OCI-LY7 (cell line): ENCODE data around the gene CD164L2. TPM values are rescaled to one million over a fixed set of nuclear protein-coding genes. Genes with fewer than 3 reads are reported as not detected.

Experiments used
- BruUV-seq: library from RNA; stranded (reverse); fragments of 400-500 nt; replicated peaks from 2 replicates; lab custom pipeline; 2021; lab: Mats Ljungman, UMichigan
- CTCF ChIA-PET: fragments of 300-600 bp; sonication (Branson Sonifier 250); formaldehyde crosslinking; loops from one replicate; lab custom pipeline; 2022; ENCODE audit warnings: antibody characterized with exemption; ENCODE audit not compliant: unreplicated experiment; lab: Charles Lee
- POLR2A ChIA-PET: fragments of 300-600 bp; sonication (Branson Sonifier 250); formaldehyde crosslinking; loops from one replicate; lab custom pipeline; 2022; ENCODE audit warnings: antibody characterized with exemption; lab: Charles Lee
- DNase-seq: peaks from one replicate; pipeline ENCODE4 v3.0.0-alpha.2; 2015; ENCODE audit warnings: low spot score
- H2AFZ ChIP-seq: fragments of 200-600 bp; sonication (generic), shearing (Covaris generic); 2 replicates; pipeline ENCODE4 v1.6.1; 2014; ENCODE audit warnings: mild to moderate bottlenecking, antibody characterized with exemption, low read length, moderate library complexity
- H3K27ac ChIP-seq: fragments of 200-600 bp; sonication (generic); 2 replicates; pipeline ENCODE4 v1.5.1; 2014; ENCODE audit warnings: mixed run types, low read depth, mild to moderate bottlenecking, moderate library complexity, low read length, inconsistent platforms; ENCODE audit not compliant: poor library complexity, severe bottlenecking
- H3K36me3 ChIP-seq: fragments of 200-600 bp; sonication (generic); 2 replicates; pipeline ENCODE4 v1.6.1; 2014; ENCODE audit warnings: mild to moderate bottlenecking, antibody characterized with exemption, low read length, moderate library complexity, mixed read lengths; ENCODE audit not compliant: insufficient read depth
- H3K4me1 ChIP-seq: fragments of 200-600 bp; sonication (generic); 2 replicates; pipeline ENCODE4 v1.5.1; 2014; ENCODE audit warnings: mild to moderate bottlenecking, low read length; ENCODE audit not compliant: insufficient read depth, poor library complexity, severe bottlenecking
- H3K4me2 ChIP-seq: fragments of 200-600 bp; sonication (generic); 2 replicates; pipeline ENCODE4 v1.6.1; 2014; ENCODE audit warnings: mild to moderate bottlenecking, low read length
- H3K4me3 ChIP-seq: fragments of 200-600 bp; sonication (generic); 2 replicates; pipeline ENCODE4 v1.5.1; 2014; ENCODE audit warnings: mild to moderate bottlenecking, low read depth, low read length; ENCODE audit not compliant: poor library complexity, severe bottlenecking
- H3K79me2 ChIP-seq: fragments of 200-600 bp; sonication (generic); 2 replicates; pipeline ENCODE4 v1.6.1; 2016; ENCODE audit warnings: low read depth, mild to moderate bottlenecking, low read length, moderate library complexity, mixed read lengths; ENCODE audit not compliant: insufficient read depth
- H3K9me2 ChIP-seq: fragments of 200-600 bp; sonication (generic); 2 replicates; pipeline ENCODE4 v1.6.1; 2016; ENCODE audit warnings: mild to moderate bottlenecking, low read length, mixed read lengths; ENCODE audit not compliant: insufficient read depth
- H3K9me3 ChIP-seq: fragments of 200-600 bp; sonication (generic); 2 replicates; pipeline ENCODE4 v1.6.1; 2014; ENCODE audit warnings: mild to moderate bottlenecking, mixed run types, low read length, mixed read lengths
- H4K20me1 ChIP-seq: fragments of 200-600 bp; sonication (generic); 2 replicates; pipeline ENCODE4 v1.6.1; 2014; ENCODE audit warnings: mild to moderate bottlenecking, antibody characterized with exemption, low read length, moderate library complexity, mixed read lengths; ENCODE audit not compliant: insufficient read depth
- CTCF ChIP-seq: fragments of 200-600 bp; sonication (generic); conservative IDR thresholded peaks from 2 replicates; pipeline ENCODE4 v1.5.1; 2014; ENCODE audit warnings: mild to moderate bottlenecking, antibody characterized with exemption, low read length, moderate library complexity, mixed read lengths
- EZH2phosphoT487 ChIP-seq: fragments of 200-600 bp; sonication (generic); IDR thresholded peaks from 2 replicates; pipeline ENCODE4 v1.6.1; 2018; ENCODE audit warnings: low read depth, borderline replicate concordance, mild to moderate bottlenecking, mixed run types, antibody characterized with exemption, low read length, moderate library complexity, mixed read lengths
- intact Hi-C: fragments of 100-400 bp; cut with micrococcal nuclease; formaldehyde crosslinking; loops from one replicate; pipeline ENCODE4 v1.10.0; 2022; ENCODE audit not compliant: unreplicated experiment
- total RNA-seq, 2 experiments: library from RNA; depleted of rRNA in 1 of 2; stranded (reverse); fragments of >200 nt in 1 of 2; shearing (Covaris generic) in 1 of 2; gene quantifications; 2 replicates each; pipeline ENCODE4 v1.2.3, GENCODE V29; 2014 to 2022

The CD164L2 gene
- total RNA-seq, 2 experiments from 2014 or later, result not detected

DNA sequence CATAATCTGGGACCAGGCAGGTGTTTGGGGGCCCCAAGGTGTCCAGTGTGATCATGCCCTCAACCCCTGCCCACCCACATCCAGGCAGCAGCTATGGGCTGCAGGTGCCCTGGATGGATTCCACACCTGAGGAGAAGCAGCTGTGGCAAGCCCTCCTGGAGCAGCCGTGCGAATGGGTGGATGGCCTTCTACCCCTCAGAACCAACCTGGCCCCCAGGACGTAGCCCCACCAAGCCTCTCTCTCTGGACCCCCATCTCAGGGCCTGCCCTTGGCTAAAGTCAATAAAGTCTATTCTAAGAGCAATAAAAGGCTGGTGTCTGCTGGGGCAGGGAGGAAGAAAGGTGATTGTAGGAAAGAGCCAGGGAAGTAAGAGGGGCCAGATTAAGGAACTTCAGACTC, 29.5 kb downstream of the CD164L2 start:
- Histone ChIP-seq H3K4me2 (no peak overlapping the region), H3K9me3 (no peaks in the 10 kb centered on the region), H3K36me3 (no peaks in the 10 kb centered on the region), H2AFZ (no peak overlapping the region), H3K9me2 (no peaks in the 10 kb centered on the region), H3K27ac (no peak overlapping the region), H3K4me3 (no peak overlapping the region), H4K20me1 (no peaks in the 10 kb centered on the region), H3K79me2 (no peaks in the 10 kb centered on the region), H3K4me1 (peaks cover 31% of the 10 kb centered on the region)
- POLR2A ChIA-PET, result no interaction called here
- DNase-seq, result no peak
- TF ChIP-seq EZH2phosphoT487, result no peak
- no peak for TF ChIP-seq CTCF
- intact Hi-C loops, result loop anchor here (10.0 kb wide), 1 partner anchor 49 kb away; no protein-coding TSS in a partner anchor
- no TSS peak for BruUV-seq
- CTCF ChIA-PET, result no interaction called here

GRCh38 chr1:27353166-27353565, 30.0 kb downstream of the CD164L2 start:
- POLR2A ChIA-PET, result no interaction called here

More at GRCh38 chr1:27353166-27353565, 30.0 kb downstream of the CD164L2 start:
- intact Hi-C loops, result loop anchor here (10.0 kb wide), 1 partner anchor 48 kb away; no protein-coding TSS in a partner anchor
- Histone ChIP-seq H3K4me3 (no peak overlapping the region), H3K4me1 (peaks cover 31% of the 10 kb centered on the region), H2AFZ (no peak overlapping the region), H3K9me3 (no peaks in the 10 kb centered on the region), H3K9me2 (no peaks in the 10 kb centered on the region), H4K20me1 (no peaks in the 10 kb centered on the region), H3K36me3 (no peaks in the 10 kb centered on the region), H3K79me2 (no peaks in the 10 kb centered on the region), H3K27ac (no peak overlapping the region), H3K4me2 (no peak overlapping the region)
- TF ChIP-seq EZH2phosphoT487 (no peak), CTCF (no peak)
- DNase-seq, result no peak
- no TSS peak for BruUV-seq
- CTCF ChIA-PET, result no interaction called here
